Gastroesophageal sphincter (tissue), 4 donors: Measurements from ENCODE around the gene CPEB1. TPM values are rescaled to one million over a fixed set of nuclear protein-coding genes. Genes with fewer than 3 reads are reported as not detected.

Experiments
- ATAC-seq: fragments of 150-250 bp; one replicate; pipeline ENCODE4 v1.9.1; 2016; ENCODE audit warnings: mild to moderate bottlenecking, moderate library complexity
- H3K27ac ChIP-seq, 4 donors: fragments of 200-600 bp; sonication (generic) in 3 of 4; 1 replicate in 3 of 4; 2 replicates in 1 of 4; pipeline ENCODE4 v1.5.1; 2016 to 2019
- H3K27me3 ChIP-seq: fragments of 200-600 bp; sonication (generic); one replicate; pipeline ENCODE4 v1.5.1; 2019
- H3K36me3 ChIP-seq, 2 donors: fragments of 200-600 bp; sonication (generic); one replicate each; pipeline ENCODE4 v1.5.1; 2019; ENCODE audit warnings: control low read depth in 1 of 2
- H3K4me1 ChIP-seq, 3 donors: fragments of 200-600 bp; sonication (generic); 1 replicate in 2 of 3; 2 replicates in 1 of 3; pipeline ENCODE4 v1.5.1; 2016 to 2019; ENCODE audit warnings: control low read depth in 2 of 3
- H3K4me3 ChIP-seq, 2 donors: fragments of 200-600 bp; sonication (generic); one replicate each; pipeline ENCODE4 v1.5.1; 2019; ENCODE audit warnings: mild to moderate bottlenecking in 1 of 2, moderate library complexity in 1 of 2
- H3K9me3 ChIP-seq, 3 donors: fragments of 200-600 bp; sonication (generic); one replicate each; pipeline ENCODE4 v1.5.1; 2017 to 2019; ENCODE audit warnings: control low read depth in 2 of 3
- EP300 ChIP-seq: sonication (generic); formaldehyde crosslinking; IDR thresholded peaks from one replicate; pipeline ENCODE4 v1.6.1; 2017; ENCODE audit warnings: antibody characterized with exemption, mild to moderate bottlenecking
- POLR2A ChIP-seq, 2 donors: fragments of 450-650 bp; IDR thresholded peaks; one replicate each; pipeline ENCODE4 v1.6.1; 2017; ENCODE audit warnings: antibody characterized with exemption in 2 of 2, mild to moderate bottlenecking in 2 of 2, moderate library complexity in 1 of 2
- POLR2AphosphoS5 ChIP-seq: sonication (generic); formaldehyde crosslinking; IDR thresholded peaks from one replicate; pipeline ENCODE4 v1.6.1; 2017; ENCODE audit warnings: antibody characterized with exemption
- WGBS, 2 donors: methylation state at CpG; one replicate each; pipeline ENCODE4 v1.1.5; 2018; ENCODE audit warnings: low coverage in 1 of 2; 5-methylcytosine and 5-hydroxymethylcytosine counted together
- total RNA-seq, 4 donors: library from RNA; depleted of rRNA; stranded (reverse); fragments of >200 nt; gene quantifications; one replicate each; pipeline ENCODE4 v1.1.0, GENCODE V29; 2016
- TF ChIP-seq, protein P1 (sequence below), 4 experiments: fragments of 200-600 bp in 2 of 4; fragments of 450-650 bp in 2 of 4; sonication (generic) in 1 of 4; IDR thresholded peaks; one replicate each; pipeline ENCODE4 v1.5.1; 2017 to 2019; ENCODE audit warnings: antibody characterized with exemption in 4 of 4, mild to moderate bottlenecking in 2 of 4, moderate library complexity in 2 of 4

CPEB1 gene
- total RNA-seq, 4 donors from 2014 or later = 3.2 to 7.8 (median 5.3) TPM

DNA sequence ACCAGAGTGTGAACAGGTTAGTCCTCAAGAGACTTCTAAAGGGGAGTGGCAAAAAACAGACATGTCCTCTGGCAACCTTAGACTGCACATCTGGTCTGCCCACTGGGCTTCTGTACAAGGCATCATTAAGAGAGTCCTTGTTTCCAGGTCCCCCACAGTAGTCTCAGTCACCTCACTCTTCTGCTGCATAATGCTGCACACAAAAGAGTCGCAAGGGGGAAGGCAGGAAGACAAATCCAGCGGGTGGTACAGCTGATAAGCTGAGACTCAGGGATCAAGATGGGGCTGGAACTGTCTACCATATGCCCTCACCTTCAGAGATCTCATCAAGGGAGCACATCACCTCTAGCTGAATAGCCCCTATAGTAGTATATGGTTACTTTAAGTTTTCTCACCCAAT is 79.5 kb downstream of the CPEB1 start:
- ATAC-seq = no peak
- H3K9me3 ChIP-seq = no peaks in the 10 kb centered on the region

GRCh38 chr15:82566690-82567089 is 80.5 kb downstream of the CPEB1 start:
- H3K27ac ChIP-seq = no peak overlapping the region
- no peak for ATAC-seq
- peaks cover 0 to 12% (median 9%) of the 10 kb centered on the region in 3 donors for H3K4me1 ChIP-seq
- 100% methylated on average over 1 of the region's 1 CpG; no CpG with 5 or more reads in 1 of the 2 donors for WGBS, 2 donors
- TF ChIP-seq, protein P1, sequence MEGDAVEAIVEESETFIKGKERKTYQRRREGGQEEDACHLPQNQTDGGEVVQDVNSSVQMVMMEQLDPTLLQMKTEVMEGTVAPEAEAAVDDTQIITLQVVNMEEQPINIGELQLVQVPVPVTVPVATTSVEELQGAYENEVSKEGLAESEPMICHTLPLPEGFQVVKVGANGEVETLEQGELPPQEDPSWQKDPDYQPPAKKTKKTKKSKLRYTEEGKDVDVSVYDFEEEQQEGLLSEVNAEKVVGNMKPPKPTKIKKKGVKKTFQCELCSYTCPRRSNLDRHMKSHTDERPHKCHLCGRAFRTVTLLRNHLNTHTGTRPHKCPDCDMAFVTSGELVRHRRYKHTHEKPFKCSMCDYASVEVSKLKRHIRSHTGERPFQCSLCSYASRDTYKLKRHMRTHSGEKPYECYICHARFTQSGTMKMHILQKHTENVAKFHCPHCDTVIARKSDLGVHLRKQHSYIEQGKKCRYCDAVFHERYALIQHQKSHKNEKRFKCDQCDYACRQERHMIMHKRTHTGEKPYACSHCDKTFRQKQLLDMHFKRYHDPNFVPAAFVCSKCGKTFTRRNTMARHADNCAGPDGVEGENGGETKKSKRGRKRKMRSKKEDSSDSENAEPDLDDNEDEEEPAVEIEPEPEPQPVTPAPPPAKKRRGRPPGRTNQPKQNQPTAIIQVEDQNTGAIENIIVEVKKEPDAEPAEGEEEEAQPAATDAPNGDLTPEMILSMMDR (IDR thresholded peaks at IDR 0.05) = no peak
- H3K4me3 ChIP-seq = no peak overlapping the region
- peaks cover 0 to 31% of the 10 kb centered on the region in 2 donors for H3K36me3 ChIP-seq
- no peaks in the 10 kb centered on the region for H3K9me3 ChIP-seq
- no peaks in the 10 kb centered on the region for H3K27me3 ChIP-seq

More for the DNA sequence above, 79.5 kb downstream of the CPEB1 start:
- 88% methylated on average over 2 of the region's 2 CpGs; no CpG with 5 or more reads in 1 of the 2 donors for WGBS, 2 donors
- H3K4me3 ChIP-seq = no peak overlapping the region
- H3K27ac ChIP-seq = no peak overlapping the region
- peaks cover 0 to 21% (median 9%) of the 10 kb centered on the region in 3 donors for H3K4me1 ChIP-seq
- TF ChIP-seq POLR2A (IDR thresholded peaks at IDR 0.05) (no peak), POLR2AphosphoS5 (no peak), EP300 (no peak)
- TF ChIP-seq, protein P1 (IDR thresholded peaks at IDR 0.05) = no peak
- H3K36me3 ChIP-seq = peaks cover 0 to 28% of the 10 kb centered on the region in 2 donors
- H3K27me3 ChIP-seq = no peaks in the 10 kb centered on the region

- Histone ChIP-seq H3K27ac (no peak overlapping the region), H3K4me1 (no peaks in the 10 kb centered on the region), H3K9me3 (no peaks in the 10 kb centered on the region), H3K36me3 (peaks cover 0 to 35% of the 10 kb centered on the region in 2 donors), H3K27me3 (no peaks in the 10 kb centered on the region), H3K4me3 (no peak overlapping the region)
- no peak for TF ChIP-seq POLR2A (IDR thresholded peaks at IDR 0.05)
- TF ChIP-seq, protein P1 (IDR thresholded peaks at IDR 0.05) = no peak
- no peak for TF ChIP-seq EP300
- TF ChIP-seq POLR2AphosphoS5 = no peak
- ATAC-seq = no peak
- 33 to 50% methylated on average over 1 of the region's 1 CpG for WGBS, 2 donors
Observed at GRCh38 chr15:82558502-82558901, 88.7 kb downstream of the CPEB1 start.

- Histone ChIP-seq H3K27ac (no peak overlapping the region), H3K4me1 (no peaks in the 10 kb centered on the region), H3K36me3 (peaks cover 0 to 52% of the 10 kb centered on the region in 2 donors), H3K9me3 (no peaks in the 10 kb centered on the region), H3K4me3 (no peak overlapping the region), H3K27me3 (no peaks in the 10 kb centered on the region)
- WGBS, 2 donors = 71 to 84% methylated on average over 7 of the region's 7 CpGs
- no peak for TF ChIP-seq POLR2AphosphoS5
- TF ChIP-seq, protein P1 (IDR thresholded peaks at IDR 0.05) = no peak
- TF ChIP-seq POLR2A (IDR thresholded peaks at IDR 0.05) = no peak
- no peak for TF ChIP-seq EP300
- no peak for ATAC-seq
Observed at GRCh38 chr15:82556315-82557035, 90.7 kb downstream of the CPEB1 start.

DNA sequence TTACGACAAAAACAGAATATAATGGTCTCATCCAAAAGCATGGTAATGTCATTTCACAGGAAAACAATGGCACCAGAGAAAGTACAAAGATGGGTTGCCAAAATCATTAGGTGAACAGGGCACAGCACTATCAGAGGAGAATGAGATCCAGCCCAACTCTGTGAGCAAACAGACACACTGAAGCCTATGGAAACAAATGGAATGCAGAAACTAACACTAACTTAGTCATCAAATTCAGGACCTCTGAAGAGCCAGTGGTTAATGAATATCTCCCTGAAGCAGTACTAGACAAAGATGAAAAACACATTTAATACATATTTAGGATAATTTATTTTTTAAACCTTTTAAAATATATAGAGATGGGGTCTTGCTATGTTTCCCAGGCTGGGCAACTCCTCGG is 92.3 kb downstream of the CPEB1 start:
- no peak for ATAC-seq

More for the DNA sequence above, 92.3 kb downstream of the CPEB1 start:
- H3K4me3 ChIP-seq = no peak overlapping the region
- no peaks in the 10 kb centered on the region for H3K9me3 ChIP-seq
- peaks cover 0 to 68% of the 10 kb centered on the region in 2 donors for H3K36me3 ChIP-seq
- TF ChIP-seq POLR2A (IDR thresholded peaks at IDR 0.05) = no peak
- TF ChIP-seq EP300 = no peak
- TF ChIP-seq POLR2AphosphoS5 = no peak
- TF ChIP-seq, protein P1 (IDR thresholded peaks at IDR 0.05) = no peak
- WGBS, 2 donors = 85 to 92% methylated on average over 2 of the region's 2 CpGs
- H3K27me3 ChIP-seq = no peaks in the 10 kb centered on the region
- H3K27ac ChIP-seq = no peak overlapping the region
- H3K4me1 ChIP-seq = no peaks in the 10 kb centered on the region
